Tongue (tissue), 2 donors: ENCODE data around the gene KCNA5. TPM values are rescaled to one million over a fixed set of nuclear protein-coding genes. Genes with fewer than 3 reads are reported as not detected.

ENCODE experiments used
- DNase-seq: peaks from one replicate; pipeline ENCODE4 v3.0.0-alpha.2; 2015
- total RNA-seq: library from RNA; depleted of rRNA; stranded (reverse); fragments of >200 nt; gene quantifications from one replicate; pipeline ENCODE4 v1.2.3, GENCODE V29; 2014

KCNA5 gene
- total RNA-seq, 1 donor from 2014 or later: 3.7 TPM

DNA sequence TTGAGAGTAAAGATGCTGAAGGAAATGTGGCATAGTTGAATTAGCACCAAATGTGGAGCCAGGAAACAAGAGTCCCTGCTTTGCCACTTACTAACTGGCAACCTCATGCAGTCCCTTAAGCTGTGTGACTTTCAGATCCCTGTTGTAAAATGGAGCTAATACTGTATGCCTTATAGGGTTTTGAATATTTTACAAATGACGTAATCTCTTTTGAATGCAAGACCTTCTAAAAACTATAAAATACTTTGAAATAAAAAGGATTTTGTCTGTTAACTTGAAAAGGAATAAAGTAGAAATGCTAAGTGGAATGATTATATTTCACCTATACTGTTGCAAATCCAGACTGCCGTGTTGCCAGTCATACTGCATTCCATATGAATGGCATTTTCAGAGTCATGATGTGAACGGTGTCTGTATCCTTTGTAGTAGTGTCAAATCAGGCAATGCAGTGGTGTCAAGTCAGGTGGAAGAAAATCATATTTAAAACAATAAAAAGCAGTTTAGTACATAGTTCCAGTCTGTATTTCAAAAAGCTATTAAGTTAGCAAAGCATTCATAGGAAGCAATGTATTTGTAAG is 21.3 kb downstream of the KCNA5 start:
- DNase-seq: no peak

- no peak for DNase-seq
These were observed 22.6 kb downstream of the KCNA5 start for GRCh38 chr12:5066251-5066650.

- no peak for DNase-seq
These were observed 24.4 kb downstream of the KCNA5 start for GRCh38 chr12:5068126-5068525.

DNA sequence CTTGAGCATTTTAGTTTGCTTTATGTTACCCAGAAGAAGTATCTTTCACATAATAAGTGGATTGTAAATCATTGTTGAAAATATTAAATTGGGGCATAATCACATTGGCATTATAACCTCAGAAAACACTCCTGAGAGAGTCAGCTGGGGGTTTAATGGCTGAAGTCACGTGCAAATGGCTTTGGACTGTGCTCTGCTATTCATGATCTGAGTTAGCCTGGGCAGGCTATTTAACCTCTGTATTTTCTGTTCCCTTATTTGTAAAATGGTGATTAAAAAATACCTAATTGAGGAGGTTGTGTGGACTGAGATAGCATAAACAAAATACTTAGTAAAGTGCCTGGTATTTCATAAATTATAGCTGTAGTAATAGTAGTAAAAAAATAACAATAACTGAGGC is 24.9 kb downstream of the KCNA5 start:
- DNase-seq: no peak

GRCh38 chr12:5070090-5070489 is 26.4 kb downstream of the KCNA5 start:
- DNase-seq: no peak

- DNase-seq: no peak
These were observed 27.8 kb downstream of the KCNA5 start for GRCh38 chr12:5071496-5071895.

DNA sequence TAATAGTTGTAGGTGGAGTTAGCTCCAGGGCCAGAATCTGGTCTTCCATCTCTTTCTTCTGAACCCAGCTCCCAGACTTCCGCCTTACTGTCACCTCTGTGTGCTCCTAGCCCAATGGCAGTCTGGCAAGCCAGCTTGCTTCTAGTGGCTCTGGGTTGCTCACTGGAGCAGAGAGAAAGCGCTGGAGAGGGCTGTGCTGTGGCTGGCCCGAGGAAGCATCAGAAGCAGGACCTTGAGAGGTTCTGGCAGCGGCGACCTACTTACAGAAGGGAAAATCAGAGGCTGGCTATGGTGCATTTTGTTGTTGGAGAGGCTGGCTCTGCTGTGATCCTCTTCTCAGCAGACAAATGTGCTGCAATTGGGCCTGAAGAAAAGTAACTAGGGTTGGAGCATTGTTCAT is 28.6 kb downstream of the KCNA5 start:
- no peak for DNase-seq

DNA sequence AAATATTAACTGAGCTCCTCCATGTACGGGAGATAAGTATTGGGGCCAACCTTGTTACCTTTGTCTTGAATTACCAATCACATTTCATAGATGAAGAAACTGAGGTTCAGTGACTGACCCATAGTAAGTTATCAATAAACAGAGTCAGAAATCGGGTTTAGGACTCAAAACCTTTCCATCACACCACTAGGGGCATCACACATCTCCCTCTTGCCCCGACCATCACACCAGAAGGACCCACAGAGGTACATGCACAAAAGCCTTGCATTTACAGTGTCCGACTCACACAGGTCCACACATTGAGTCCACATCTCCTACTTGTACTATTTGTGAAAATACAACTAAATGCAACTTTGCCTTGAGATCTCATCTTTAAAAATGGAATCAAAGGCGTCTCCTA is 29.4 kb downstream of the KCNA5 start:
- no peak for DNase-seq

DNA sequence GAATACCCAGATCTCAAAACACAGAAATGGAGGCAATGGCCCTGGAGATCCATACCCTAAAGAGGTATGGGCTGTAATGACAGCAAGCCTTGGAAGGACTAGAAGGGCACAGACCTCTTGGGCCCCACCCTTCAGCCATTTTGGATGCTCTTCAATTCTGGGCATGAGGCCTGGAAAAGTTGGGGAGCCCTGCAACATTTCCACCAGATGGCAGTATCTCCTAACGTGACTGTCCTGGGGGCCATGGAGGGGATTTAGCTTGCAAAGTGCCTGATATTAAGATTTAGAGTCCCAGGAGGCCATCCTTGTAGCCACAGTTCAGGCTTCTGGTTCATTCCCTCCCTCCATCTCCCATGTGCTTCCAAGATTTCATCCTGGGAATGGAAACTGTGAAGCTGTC is 30.2 kb downstream of the KCNA5 start:
- no peak for DNase-seq

DNA sequence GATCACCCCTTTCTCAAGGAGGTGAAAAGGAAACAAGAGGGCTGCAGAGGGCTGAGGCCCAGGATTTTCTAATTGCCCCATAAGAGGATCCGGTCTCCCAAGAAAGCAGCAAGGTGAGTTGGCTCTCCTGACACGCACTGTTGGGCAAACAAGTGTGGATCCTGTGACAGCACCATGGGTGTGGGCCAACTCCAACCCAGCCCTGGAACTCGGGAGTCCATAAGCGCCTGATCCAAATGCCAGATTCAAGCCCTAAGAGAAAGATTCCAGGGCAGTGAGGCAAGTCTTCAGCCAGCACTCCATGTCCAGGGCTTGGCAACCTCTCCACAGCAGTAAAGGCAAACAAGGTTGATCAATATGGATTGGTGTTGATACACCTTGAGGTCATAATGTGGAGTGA is 33.1 kb downstream of the KCNA5 start:
- DNase-seq: no peak

- DNase-seq: peak; percentile 43
These were observed 34.7 kb downstream of the KCNA5 start for GRCh38 chr12:5078423-5078822.

DNA sequence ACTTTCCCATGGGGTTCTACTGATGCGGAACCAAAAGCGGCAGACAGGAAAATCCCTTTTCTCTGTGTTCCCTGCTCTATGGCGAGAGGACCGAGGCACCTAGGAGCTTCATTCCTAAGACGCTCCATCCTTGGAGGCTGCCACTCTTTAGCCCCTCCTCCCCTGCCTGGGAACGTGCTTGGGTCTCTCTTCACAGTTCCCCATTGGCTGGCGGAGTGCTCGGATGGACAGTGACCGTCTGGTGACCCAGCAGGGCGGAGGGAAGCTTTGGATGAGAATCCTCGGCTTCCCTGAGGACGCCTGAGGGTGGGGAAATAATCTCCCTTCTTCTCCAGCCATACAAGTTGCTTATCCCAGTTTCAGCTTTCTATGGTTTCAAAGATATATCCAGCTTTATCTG is 37.3 kb downstream of the KCNA5 start:
- DNase-seq: peak; percentile 18

- DNase-seq: peak; percentile 86
These were observed 40.5 kb downstream of the KCNA5 start for GRCh38 chr12:5083955-5084849.

GRCh38 chr12:5085896-5086295 is 42.2 kb downstream of the KCNA5 start:
- DNase-seq: no peak

DNA sequence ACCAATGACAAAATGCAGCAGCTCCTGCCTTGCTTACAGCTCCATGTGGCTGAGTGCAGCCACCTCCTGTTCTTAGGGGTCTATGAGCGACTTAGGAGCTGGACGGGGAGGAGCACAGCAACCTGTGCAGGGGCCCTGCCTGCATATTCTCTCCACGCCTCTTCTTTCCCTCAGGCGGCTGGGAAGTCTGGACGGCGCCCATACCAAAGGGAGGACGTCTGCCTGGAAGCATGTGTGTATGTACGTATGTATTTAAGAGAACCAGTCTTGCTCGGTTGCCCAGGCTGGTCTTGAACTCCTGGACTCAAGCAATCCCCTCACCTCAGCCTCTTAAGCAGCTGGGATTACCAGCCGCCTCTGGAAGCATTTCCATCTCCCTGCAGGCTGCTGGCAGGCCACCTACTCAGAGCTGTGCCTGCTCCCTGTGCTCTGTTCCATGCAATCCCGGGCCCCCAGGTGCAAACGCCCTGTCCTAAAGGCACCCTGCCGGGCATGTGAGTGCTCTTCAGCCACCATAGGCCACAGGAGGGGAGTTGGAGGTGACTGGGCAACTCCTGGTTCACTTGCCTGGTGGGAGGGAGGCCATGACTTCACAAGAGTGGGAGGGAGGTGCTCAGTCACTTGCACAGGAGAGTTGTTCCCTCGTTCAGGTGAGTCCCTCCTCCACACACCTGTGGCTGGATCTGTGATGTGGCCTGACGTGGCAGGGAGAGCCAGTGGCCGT is 44.3 kb downstream of the KCNA5 start:
- DNase-seq: no peak

DNA sequence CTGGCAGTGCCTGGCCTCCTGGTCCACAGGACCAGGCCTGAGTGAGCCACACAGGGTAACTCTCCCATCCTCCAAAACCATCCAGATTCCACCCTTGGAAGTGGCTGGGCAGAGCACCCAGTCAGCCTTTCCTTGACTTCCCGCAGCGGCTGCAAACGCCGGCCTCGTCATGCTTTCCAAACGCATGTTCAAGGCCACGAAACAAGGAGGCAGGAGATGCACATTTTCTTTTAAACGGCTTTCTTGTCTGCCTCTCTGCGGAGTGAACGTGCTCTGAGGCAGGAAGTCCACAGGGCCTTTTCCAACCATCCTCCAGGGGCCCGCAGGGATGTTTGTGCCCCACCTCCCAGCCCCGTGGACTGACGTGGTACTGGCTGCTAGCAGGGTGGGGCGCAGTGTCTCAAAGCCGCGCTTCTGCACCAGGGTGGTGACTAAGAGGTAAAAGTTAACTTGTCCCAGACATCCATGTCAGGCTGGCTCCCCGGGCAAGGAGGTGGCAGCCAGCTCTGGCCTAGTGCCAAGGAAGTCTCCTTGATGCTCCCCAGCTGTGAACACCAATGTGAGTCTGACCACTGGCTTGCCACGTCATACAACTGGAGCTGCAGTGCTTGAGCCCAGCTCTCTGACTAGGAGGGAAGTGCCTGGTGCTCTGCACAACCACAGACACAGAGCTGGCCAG is 45.0 kb downstream of the KCNA5 start:
- peak; percentile 50 for DNase-seq

DNA sequence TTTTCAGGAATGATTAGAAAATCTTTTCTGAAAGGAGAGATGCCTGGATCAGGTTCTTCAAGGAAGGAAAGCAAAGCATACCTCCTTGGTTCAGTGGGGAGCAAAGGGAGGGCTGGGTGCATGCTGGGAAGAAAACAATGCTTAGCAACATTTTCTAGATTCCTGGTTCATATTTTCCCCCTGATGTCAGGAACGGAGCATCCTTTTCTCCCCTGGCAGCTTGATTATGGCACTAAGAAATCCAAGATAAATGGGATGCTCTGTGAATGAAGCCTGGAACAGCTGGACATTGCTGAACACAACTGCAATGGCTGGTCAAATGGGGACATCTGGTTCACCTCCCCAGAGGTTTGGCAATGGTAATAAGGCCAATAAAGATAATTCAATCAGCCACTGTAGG is 50.9 kb downstream of the KCNA5 start:
- DNase-seq: peak; percentile 51

DNA sequence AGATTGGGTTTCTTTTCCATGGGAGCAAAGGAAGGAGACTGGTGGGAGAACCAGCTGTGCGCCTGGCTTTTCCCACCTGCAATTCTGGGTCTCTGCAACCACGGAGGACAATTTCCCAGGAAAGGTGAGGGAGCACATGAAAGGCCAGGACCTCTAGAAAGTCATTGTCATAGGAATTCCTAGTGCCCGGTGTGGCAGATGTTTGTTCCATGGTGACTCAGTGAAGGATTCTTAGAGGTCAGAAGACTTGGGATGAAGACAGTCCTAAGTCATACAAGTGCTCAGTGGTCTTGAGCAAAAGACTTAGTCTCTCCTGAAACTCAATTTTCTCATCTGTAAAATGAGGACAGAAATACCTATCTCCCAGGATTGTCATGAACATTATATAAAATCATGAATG is 51.3 kb downstream of the KCNA5 start:
- no peak for DNase-seq
